RWPE2 (cell line): Measurements from ENCODE around the gene GGPS1.
"Not testable (repeated sequence)": the region's sequence is repeated elsewhere in the genome, so short reads cannot be mapped to it uniquely, and the experiment has no call there.

Experiments
- ATAC-seq: fragments of 200-7000 bp; cut with Tn5 transposase; 3 replicates; pipeline ENCODE4 v1.9.1; 2021; ENCODE audit warnings: low read depth
- DNase-seq: peaks from one replicate; pipeline ENCODE4 v3.0.0-alpha.2; 2020; ENCODE audit warnings: low spot score
- H3K27ac ChIP-seq: fragments of 450-650 bp; 2 replicates; pipeline ENCODE4 v1.5.1; 2017; ENCODE audit warnings: mild to moderate bottlenecking; ENCODE audit not compliant: poor library complexity, severe bottlenecking
- H3K27me3 ChIP-seq: fragments of 250-450 bp; sonication (Bioruptor Pico); 2 replicates; pipeline ENCODE4 v1.5.1; 2021; ENCODE audit warnings: mild to moderate bottlenecking, moderate library complexity; ENCODE audit not compliant: insufficient read depth, poor library complexity, severe bottlenecking
- H3K36me3 ChIP-seq: fragments of 250-450 bp; sonication (Bioruptor Pico); 2 replicates; pipeline ENCODE4 v1.5.1; 2020; ENCODE audit warnings: low read depth, mild to moderate bottlenecking, moderate library complexity
- H3K4me1 ChIP-seq: fragments of 250-450 bp; sonication (Bioruptor Pico); 2 replicates; pipeline ENCODE4 v1.5.1; 2021; ENCODE audit warnings: mild to moderate bottlenecking, moderate library complexity; ENCODE audit not compliant: insufficient read depth, poor library complexity, severe bottlenecking
- H3K4me3 ChIP-seq: fragments of 250-450 bp; sonication (Bioruptor Pico); 2 replicates; pipeline ENCODE4 v1.5.1; 2021; ENCODE audit warnings: mild to moderate bottlenecking, moderate library complexity; ENCODE audit not compliant: severe bottlenecking
- H3K9me3 ChIP-seq: fragments of 250-450 bp; sonication (Bioruptor Pico); 2 replicates; pipeline ENCODE4 v1.5.1; 2021; ENCODE audit warnings: mild to moderate bottlenecking, moderate library complexity; ENCODE audit not compliant: severe bottlenecking
- CTCF ChIP-seq: fragments of 450-650 bp; IDR thresholded peaks from one replicate; pipeline ENCODE4 v1.5.1; 2017; ENCODE audit warnings: mild to moderate bottlenecking, moderate library complexity; ENCODE audit not compliant: poor library complexity, severe bottlenecking

The GGPS1 gene

GRCh38 chr1:235351441-235351840 lies 23.1 kb downstream of the GGPS1 start:
- Histone ChIP-seq H3K27me3 (no peaks in the 10 kb centered on the region), H3K9me3 (no peaks in the 10 kb centered on the region), H3K4me3 (no peak overlapping the region), H3K36me3 (no peaks in the 10 kb centered on the region), H3K27ac (no peak overlapping the region), H3K4me1 (no peaks in the 10 kb centered on the region)
- TF ChIP-seq CTCF: no peak
- no peak for ATAC-seq
- no peak for DNase-seq

- no peak for TF ChIP-seq CTCF
- H3K4me3 ChIP-seq: no peak overlapping the region
Measured at GRCh38 chr1:235351898-235352297, 23.5 kb downstream of the GGPS1 start.

GRCh38 chr1:235357485-235358373 lies 29.4 kb downstream of the GGPS1 start:
- H3K4me3 ChIP-seq: no peak overlapping the region
- H3K27me3 ChIP-seq: no peaks in the 10 kb centered on the region
- DNase-seq (no peak), ATAC-seq (no peak)
- H3K36me3 ChIP-seq: no peaks in the 10 kb centered on the region
- H3K4me1 ChIP-seq: no peaks in the 10 kb centered on the region
- TF ChIP-seq CTCF: no peak
- no peaks in the 10 kb centered on the region for H3K9me3 ChIP-seq
- no peak overlapping the region for H3K27ac ChIP-seq

More at GRCh38 chr1:235351898-235352297, 23.5 kb downstream of the GGPS1 start:
- H3K27ac ChIP-seq: no peak overlapping the region
- no peaks in the 10 kb centered on the region for H3K4me1 ChIP-seq
- DNase-seq (no peak), ATAC-seq (no peak)
- H3K27me3 ChIP-seq: no peaks in the 10 kb centered on the region
- no peaks in the 10 kb centered on the region for H3K9me3 ChIP-seq
- no peaks in the 10 kb centered on the region for H3K36me3 ChIP-seq

GRCh38 chr1:235358899-235359298 lies 30.5 kb downstream of the GGPS1 start:
- Histone ChIP-seq H3K9me3 (no peaks in the 10 kb centered on the region), H3K4me1 (no peaks in the 10 kb centered on the region), H3K27me3 (no peaks in the 10 kb centered on the region), H3K27ac (no peak overlapping the region), H3K4me3 (no peak overlapping the region), H3K36me3 (no peaks in the 10 kb centered on the region)
- no peak for DNase-seq
- no peak for ATAC-seq
- TF ChIP-seq CTCF: no peak

GRCh38 chr1:235364189-235364588 lies 35.8 kb downstream of the GGPS1 start:
- not testable (repeated sequence) for DNase-seq, H3K4me3 ChIP-seq, H3K4me1 ChIP-seq, H3K9me3 ChIP-seq, H3K27me3 ChIP-seq, H3K36me3 ChIP-seq, ATAC-seq, H3K27ac ChIP-seq
